Measurements from ENCODE around the gene PC. TPM values are rescaled to one million over a fixed set of nuclear protein-coding genes. Genes with fewer than 3 reads are reported as not detected.

PC gene
- total RNA-seq, 4 donors from 2014 or later, result 13.5 to 43.0 (median 27.5) TPM

GRCh38 chr11:66848671-66849500 lies 109.3 kb downstream of the PC start:
- 70 to 92% methylated on average over 8 to 10 of the region's 28 CpGs for WGBS, 2 donors
- TF ChIP-seq POLR2A (IDR thresholded peaks at IDR 0.05), result no peak
- TF ChIP-seq, protein P1, sequence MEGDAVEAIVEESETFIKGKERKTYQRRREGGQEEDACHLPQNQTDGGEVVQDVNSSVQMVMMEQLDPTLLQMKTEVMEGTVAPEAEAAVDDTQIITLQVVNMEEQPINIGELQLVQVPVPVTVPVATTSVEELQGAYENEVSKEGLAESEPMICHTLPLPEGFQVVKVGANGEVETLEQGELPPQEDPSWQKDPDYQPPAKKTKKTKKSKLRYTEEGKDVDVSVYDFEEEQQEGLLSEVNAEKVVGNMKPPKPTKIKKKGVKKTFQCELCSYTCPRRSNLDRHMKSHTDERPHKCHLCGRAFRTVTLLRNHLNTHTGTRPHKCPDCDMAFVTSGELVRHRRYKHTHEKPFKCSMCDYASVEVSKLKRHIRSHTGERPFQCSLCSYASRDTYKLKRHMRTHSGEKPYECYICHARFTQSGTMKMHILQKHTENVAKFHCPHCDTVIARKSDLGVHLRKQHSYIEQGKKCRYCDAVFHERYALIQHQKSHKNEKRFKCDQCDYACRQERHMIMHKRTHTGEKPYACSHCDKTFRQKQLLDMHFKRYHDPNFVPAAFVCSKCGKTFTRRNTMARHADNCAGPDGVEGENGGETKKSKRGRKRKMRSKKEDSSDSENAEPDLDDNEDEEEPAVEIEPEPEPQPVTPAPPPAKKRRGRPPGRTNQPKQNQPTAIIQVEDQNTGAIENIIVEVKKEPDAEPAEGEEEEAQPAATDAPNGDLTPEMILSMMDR (IDR thresholded peaks at IDR 0.05), result no peak
- no peaks in the 10 kb centered on the region for H3K9me3 ChIP-seq
- intact Hi-C loops (cut with DNase I), result no loop called here
- no peak overlapping the region for H3K27ac ChIP-seq
- H3K36me3 ChIP-seq, result peaks cover 0 to 66% (median 0%) of the 10 kb centered on the region in 3 donors
- H3K4me3 ChIP-seq, result no peak overlapping the region
- no peak for DNase-seq
- H3K4me1 ChIP-seq, result peaks cover 10 to 40% (median 10%) of the 10 kb centered on the region in 3 donors
- H3K27me3 ChIP-seq, result no peaks in the 10 kb centered on the region

DNA sequence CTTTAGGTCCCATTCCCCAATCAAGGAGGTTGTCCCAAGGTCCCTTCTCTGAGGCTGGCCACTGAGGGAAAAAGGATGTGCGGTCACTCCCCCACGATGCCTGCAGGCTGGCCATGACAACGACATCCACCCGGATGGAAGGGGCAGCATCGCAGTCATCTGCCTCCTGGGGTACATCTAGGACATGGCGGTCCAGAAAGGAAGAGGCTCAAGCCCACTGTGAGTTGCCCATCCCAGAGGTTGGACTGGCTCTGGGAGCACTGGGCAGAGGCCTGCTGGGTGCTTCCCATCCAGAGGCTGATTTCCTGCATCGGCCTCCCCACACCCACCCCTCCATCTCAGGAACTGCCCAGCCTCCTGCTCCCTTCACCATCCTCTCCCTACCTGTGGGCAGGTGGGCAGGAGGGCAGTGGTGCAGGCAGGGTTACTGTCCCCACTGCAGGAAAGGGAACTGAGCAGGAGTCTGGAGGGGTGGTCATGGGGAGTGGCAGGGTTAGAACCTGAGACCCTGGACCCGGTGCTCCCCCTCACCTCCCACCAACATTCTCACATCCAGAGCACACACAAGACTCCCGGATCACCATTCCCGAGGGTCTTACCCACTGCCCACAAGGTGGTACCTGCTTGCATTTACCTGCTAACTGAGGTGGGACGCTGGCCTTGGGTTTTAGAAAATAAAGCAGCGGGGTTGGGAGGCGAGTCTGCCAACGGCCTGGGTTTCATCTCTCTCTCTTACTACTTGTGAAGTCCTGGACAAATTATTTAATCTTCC lies 110.5 kb downstream of the PC start:
- 80 to 84% methylated on average over 7 to 12 of the region's 14 CpGs for WGBS, 2 donors
- Histone ChIP-seq H3K4me1 (peaks cover 11 to 45% (median 13%) of the 10 kb centered on the region in 3 donors), H3K9me3 (no peaks in the 10 kb centered on the region), H3K27me3 (no peaks in the 10 kb centered on the region), H3K27ac (peak overlapping the region in 2 of 4 donors; percentile 45 to 51), H3K36me3 (peaks cover 0 to 66% (median 0%) of the 10 kb centered on the region in 3 donors), H3K4me3 (no peak overlapping the region)
- TF ChIP-seq, protein P1 (IDR thresholded peaks at IDR 0.05), result no peak
- TF ChIP-seq POLR2A (IDR thresholded peaks at IDR 0.05), result no peak
- intact Hi-C loops (cut with DNase I), result no loop called here
- DNase-seq, result no peak

- DNase-seq, result no peak
- Histone ChIP-seq H3K27ac (peak overlapping the region in 2 of 4 donors; percentile 45 to 51), H3K4me1 (peaks cover 20 to 55% (median 22%) of the 10 kb centered on the region in 3 donors), H3K36me3 (peaks cover 0 to 63% (median 0%) of the 10 kb centered on the region in 3 donors), H3K4me3 (no peak overlapping the region), H3K27me3 (no peaks in the 10 kb centered on the region), H3K9me3 (no peaks in the 10 kb centered on the region)
- intact Hi-C loops (cut with DNase I), result no loop called here
- 77% methylated on average over 3 of the region's 4 CpGs; no CpG with 5 or more reads in 1 of the 2 donors for WGBS, 2 donors
- TF ChIP-seq, protein P1 (IDR thresholded peaks at IDR 0.05), result no peak
- no peak for TF ChIP-seq POLR2A (IDR thresholded peaks at IDR 0.05)
These were observed 111.5 kb downstream of the PC start for GRCh38 chr11:66846671-66847091.

DNA sequence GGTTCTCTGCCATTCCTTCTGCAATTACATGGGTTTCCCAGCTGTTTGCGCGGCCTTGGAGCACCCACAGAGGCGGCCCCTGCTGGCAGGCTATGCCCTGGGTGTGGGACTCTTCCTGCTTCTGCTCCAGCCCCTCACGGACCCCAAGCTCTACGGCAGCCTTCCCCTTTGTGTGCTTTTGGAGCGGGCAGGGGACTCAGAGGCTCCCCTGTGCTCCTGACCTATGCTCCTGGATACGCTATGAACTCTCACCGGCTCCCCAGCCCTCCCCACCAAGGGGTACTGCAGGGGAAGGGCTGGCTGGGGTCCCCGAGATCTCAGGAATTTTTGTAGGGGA lies 112.3 kb downstream of the PC start:
- Histone ChIP-seq H3K27me3 (no peaks in the 10 kb centered on the region), H3K27ac (peak overlapping the region in 2 of 4 donors; percentile 45 to 51), H3K4me1 (peaks cover 25 to 63% (median 28%) of the 10 kb centered on the region in 3 donors), H3K9me3 (no peaks in the 10 kb centered on the region), H3K4me3 (no peak overlapping the region), H3K36me3 (peaks cover 0 to 65% (median 0%) of the 10 kb centered on the region in 3 donors)
- WGBS, 2 donors, result 53% methylated on average over 2 of the region's 9 CpGs; no CpG with 5 or more reads in 1 of the 2 donors
- DNase-seq, result no peak
- intact Hi-C loops (cut with DNase I), result no loop called here
- no peak for TF ChIP-seq POLR2A (IDR thresholded peaks at IDR 0.05)
- TF ChIP-seq, protein P1 (IDR thresholded peaks at IDR 0.05), result no peak
